GM21390 (cell line): ENCODE results near the gene RNF123.

ENCODE experiments used
- ATAC-seq: cut with Tn5 transposase; IDR thresholded peaks from one replicate; pipeline ENCODE4 v1.9.1; 2021; ENCODE audit not compliant: unreplicated experiment

The RNF123 gene

GRCh38 chr3:49700453-49701128, 11.2 kb downstream of the RNF123 start:
- ATAC-seq, result no peak

DNA sequence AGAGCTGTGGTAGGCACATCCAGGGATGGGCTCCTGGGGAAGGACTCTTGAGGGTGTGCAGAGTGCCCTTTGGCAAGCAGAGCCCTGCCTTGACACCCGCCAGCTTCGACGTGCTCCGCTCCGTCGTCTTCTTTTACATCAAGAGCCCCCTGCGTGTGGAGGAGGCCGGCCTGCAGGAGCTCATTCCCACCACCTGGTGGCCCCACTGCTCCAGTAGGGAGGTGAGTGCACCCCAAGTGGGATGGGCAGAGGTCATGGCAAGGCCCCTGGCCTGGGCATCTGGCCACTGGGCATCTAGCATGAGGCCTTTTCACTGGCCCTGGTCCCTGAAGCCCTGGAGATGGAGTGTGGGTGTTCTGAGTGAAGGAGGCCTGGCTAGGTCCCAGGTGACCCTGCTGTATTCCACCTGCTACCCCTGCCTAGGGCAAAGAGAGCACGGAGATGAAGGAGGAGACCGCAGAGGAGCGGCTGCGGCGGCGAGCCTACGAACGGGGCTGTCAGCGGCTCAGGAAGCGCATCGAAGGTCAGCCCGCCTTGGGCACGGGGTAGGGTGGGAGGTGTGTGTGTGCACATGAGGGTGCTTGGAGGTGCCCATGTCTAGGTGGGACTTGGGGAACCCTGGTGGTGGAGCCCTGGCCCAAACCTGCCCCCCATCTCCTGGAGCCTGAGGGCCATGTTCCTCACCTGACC, 12.2 kb downstream of the RNF123 start:
- no peak for ATAC-seq

DNA sequence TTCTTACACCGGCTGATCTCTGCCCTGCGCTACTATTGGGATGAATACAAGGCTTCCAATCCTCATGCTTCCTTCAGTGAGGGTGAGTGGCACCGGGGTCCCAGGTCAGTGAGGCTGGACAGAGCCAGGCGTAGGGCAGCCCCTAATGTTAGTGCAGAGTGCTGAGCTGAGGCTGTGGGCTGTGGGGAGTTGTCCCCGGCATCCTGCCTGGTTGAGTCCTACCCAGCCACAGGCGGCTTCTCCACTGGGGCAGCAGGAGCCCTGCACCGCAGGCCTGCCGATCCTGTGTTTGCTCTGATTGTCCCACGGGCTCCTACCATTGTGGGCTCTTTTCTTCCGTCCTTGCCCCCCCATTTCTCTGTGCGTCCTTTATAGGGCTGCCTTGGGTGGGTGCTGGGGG, 13.3 kb downstream of the RNF123 start:
- ATAC-seq, result no peak

GRCh38 chr3:49703443-49703927, 14.1 kb downstream of the RNF123 start:
- no peak for ATAC-seq

GRCh38 chr3:49703956-49704355, 14.6 kb downstream of the RNF123 start:
- ATAC-seq, result no peak

DNA sequence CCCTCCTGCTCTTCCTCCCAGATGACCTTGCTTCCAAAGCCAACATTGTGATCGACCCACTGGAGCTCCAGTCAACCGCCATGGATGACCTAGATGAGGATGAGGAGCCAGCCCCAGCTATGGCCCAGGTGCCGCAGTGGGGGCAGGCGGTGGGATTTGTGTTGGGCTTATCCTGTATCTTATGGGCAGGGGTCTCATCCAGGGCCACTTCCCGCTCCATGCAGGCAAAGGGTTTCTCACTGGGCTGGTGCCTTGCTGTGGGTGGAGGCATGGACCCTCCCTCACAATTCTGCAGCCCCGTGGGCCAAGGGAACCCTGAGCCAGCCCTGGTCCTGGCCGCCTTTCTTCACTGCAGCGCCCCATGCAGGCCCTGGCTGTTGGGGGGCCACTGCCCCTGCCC, 15.3 kb downstream of the RNF123 start:
- ATAC-seq, result no peak

DNA sequence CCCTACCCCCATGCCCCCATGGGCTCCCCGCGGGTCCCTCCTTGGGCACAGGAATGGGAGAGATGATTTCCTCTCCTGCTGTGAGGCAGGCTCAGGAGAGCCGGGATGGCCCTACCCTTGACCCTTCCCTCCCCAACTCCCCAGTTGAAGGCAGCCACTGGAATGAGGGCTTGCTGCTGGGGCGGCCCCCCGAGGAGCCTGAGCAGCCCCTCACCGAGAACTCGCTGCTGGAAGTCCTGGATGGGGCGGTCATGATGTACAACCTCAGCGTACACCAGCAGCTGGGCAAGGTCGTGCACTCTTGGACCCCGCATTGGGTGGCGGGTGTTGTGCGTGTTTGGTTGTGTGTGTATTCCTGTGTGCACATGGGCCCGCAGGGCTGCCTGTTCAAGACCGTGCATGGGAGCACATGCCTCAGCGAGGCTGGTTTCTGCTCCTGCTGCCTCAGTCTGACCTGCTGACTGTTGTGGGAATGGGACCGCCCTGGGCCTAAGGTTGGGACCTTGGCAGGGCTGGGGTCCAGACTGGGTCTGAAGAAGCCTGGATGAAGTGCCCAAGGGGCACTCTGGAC, 16.1 kb downstream of the RNF123 start:
- ATAC-seq, result no peak

DNA sequence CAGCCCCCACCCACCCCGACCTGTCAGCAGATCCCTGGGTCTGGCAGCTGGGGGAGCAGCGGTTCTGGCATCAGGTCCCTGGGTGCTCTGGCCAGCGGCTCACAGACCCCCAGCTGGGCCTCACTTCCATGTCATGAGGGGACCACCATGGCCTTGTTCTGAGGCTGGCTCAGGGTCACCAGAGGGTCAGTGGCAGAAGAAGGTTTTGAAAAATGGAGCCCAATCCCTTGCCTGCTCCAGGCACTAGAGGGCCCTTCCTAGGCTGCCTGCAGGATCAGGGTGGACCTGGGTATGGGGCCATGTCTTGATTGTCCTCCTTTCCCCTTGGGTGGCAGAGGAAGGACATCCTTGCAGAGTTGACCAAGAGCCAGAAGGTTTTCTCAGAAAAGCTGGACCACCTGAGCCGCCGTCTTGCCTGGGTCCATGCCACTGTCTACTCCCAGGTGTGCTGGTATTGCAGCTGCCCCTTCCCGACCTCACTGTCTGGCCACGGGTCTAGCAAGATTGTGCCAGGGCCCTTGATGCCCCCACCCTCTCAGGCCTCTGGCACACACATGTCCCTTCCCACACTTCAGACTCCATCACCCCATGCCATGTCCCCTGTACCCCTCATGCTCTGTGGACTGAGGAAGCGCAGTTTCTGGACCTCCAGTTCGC, 17.2 kb downstream of the RNF123 start:
- ATAC-seq, result no peak

DNA sequence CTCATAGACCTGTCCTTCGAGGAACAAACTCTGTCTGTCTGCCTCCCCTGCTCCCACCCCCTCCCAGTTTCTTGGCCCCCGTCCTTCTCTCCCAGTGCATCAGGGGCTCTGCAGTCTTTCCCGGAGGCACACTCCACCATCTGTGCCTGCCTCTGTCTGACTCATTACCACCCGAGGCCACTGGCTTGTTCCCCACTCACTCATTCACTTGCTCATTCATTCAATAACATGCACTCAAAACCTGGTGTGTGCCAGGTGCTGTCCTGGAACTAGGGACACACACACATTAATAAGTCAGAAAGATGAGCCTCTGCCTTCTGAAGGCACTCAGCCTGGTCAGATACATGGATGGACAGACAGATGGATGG, 17.7 kb downstream of the RNF123 start:
- no peak for ATAC-seq

- no peak for ATAC-seq
Measured at GRCh38 chr3:49709852-49710251, 20.5 kb downstream of the RNF123 start.

GRCh38 chr3:49711489-49711888, 22.1 kb downstream of the RNF123 start:
- no peak for ATAC-seq

- ATAC-seq, result no peak
Measured at GRCh38 chr3:49712166-49712565, 22.8 kb downstream of the RNF123 start.

DNA sequence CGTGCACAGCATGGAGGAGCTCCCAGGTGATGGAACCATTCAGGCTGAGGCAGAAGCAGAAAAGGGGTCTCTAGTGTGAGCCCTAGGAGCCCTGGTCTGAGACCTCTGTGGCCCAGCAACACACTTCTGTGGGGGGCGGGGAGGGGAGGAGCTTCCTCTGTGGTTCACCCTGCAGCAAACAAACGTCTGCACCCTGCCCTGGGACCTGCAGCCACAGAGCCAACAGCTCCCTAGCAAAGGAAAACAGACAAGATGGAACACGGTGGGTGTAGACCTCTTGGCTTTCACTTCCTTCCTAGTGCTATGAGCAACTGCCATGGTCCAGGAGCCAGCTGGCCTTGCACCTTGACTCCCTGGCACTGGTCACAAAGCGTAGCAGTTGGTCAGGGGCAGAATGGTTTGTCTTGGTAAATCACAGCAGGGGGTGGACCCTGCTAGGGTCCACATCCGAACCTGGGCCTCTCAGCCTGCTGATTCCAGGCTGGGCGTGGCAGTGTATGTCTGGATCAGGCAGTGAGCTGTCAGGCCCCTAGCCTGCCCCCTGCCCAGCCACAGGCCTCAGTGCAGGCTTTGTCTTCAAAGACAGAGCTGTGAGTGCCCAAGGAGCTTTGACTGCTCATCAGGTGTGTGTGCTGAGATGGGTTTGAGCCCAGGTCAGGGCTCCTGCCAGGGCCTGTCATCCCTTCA, 23.4 kb downstream of the RNF123 start:
- no peak for ATAC-seq

GRCh38 chr3:49713336-49714105, 24.2 kb downstream of the RNF123 start:
- ATAC-seq, result no peak

DNA sequence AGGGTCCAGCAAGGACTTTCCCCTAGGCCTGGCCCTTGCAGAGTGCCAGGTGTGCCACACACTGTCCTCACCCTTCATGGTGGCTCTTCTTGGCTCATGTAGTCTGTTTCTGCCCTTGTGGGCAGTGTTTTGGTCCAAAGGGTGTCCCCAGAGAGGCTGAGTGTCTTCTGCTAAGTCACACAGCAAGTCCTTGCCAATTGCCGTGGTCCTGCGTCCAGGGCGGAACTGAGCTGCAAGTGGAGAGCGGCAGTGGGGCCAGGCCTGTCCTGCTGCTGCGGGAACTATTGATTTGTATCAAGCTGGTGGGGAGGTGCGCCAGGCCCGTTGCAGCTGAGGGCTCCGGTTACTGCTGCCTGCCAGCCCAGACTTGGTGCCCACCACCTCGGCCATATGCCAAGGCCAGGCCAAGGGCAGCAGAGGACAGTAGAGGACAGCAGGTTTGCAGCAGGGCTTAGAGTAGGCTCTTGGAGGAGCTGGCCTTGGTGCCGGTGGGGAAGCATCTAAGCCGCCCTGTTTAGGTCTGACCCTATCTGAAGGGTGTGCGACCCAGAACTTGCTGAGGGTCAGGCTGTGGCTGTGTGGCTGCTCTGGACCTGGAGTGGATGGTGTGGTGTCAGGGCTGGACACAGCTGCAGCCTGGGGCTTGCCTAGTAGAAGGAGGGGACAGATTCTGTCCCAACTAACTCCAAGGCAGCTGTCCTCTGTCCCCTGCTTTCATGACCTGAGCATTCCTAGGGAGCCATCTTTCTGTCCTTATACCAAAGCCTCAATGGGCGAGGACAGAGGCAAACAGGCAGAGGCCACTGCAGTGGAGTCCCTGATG, 25.6 kb downstream of the RNF123 start:
- ATAC-seq, result no peak

GRCh38 chr3:49715611-49716121, 26.3 kb downstream of the RNF123 start:
- no peak for ATAC-seq

- no peak for ATAC-seq
Measured at GRCh38 chr3:49716169-49716568, 26.8 kb downstream of the RNF123 start.

GRCh38 chr3:49716691-49717210, 27.4 kb downstream of the RNF123 start:
- no peak for ATAC-seq
